ENCODE results near the gene SSB. TPM values are rescaled to one million over a fixed set of nuclear protein-coding genes. Genes with fewer than 3 reads are reported as not detected.
"Not testable (repeated sequence)": the region's sequence is repeated elsewhere in the genome, so short reads cannot be mapped to it uniquely, and the experiment has no call there.

The SSB gene
- total RNA-seq, 1 experiment from 2014 or later: 110 TPM

DNA sequence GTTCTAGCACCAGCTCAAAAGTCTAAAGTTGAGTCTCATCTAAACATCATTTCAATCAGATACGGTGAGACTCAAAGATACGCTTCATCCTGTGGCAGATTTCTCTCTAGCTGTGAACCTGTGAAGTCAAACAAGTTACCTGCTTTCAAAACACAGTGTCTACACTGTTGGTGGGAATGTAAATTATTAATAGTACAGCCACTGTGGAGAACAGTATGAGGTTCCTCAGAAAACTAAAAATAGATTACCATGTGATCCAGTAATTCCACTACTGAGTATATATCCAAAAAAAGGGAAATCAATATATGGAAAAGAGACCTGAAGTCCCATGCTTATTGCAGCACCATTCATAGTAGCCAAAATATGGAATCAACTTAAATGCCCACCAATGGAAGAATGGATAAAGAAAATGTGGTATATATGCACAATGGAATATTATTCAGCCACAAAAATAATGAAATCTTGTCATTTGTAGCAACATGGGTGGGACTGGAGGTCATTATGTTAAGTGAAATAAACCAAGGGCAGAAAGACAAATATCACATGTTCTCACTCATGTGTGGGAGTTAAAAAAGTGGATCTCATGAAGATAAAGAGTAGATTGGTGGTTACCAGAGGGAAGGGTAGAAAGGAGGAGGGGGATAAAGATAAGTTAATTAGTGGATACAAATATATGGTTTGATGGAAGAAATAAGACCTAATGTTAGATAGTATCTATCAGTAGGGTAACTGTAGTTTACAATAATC, 40.2 kb downstream of the SSB start:
- H3K36me3 ChIP-seq (replicated peaks; ENCODE audit: control insufficient read depth, insufficient read depth, low read length): no peaks in the 10 kb centered on the region
- H3K4me3 ChIP-seq (ENCODE audit: insufficient read depth, low read depth, low read length): no peak overlapping the region
- H3K27me3 ChIP-seq (ENCODE audit: control insufficient read depth, insufficient read depth, low read length): no peaks in the 10 kb centered on the region
- no peak for DNase-seq

DNA sequence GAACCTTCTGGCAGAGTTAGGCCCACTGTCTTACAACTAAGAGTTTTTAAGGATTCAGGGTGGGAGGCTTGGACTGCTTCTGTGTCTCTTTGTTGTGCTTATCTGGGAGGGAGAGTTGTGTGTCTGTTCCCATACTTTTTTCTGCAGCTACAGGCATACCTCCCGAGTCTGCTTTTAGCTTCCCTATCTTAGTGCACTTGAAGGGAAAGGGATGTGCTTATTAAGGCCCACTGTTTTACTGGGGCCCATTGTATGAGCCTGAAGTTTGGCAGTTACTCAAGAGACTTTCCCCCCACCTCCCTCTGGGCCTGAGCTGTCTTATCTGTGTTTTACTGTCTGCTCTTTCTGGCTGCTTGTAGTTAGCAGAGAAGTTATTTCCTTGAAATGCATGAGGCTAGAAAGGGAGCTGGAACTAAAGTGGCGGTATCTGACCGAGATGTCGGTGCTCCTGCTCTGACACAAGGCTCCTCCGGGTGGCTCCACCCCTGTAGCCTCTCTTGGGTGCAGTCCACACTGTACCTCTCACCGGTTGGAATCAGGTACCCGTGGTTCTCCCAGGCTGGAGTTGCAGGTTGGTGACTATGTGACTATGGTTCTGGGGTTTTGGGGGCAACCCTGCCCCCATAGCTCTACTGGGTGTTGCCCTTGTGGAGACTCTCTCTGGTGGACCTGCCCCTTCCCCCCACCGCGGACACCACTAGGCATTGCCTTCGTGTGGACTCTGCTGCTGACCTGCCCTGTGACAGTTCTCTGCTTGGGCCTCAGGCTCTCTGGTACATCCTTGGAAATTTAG, 41.5 kb downstream of the SSB start:
- Histone ChIP-seq H3K36me3 (replicated peaks; ENCODE audit: control insufficient read depth, insufficient read depth, low read length) (no peaks in the 10 kb centered on the region), H3K27me3 (ENCODE audit: control insufficient read depth, insufficient read depth, low read length) (no peaks in the 10 kb centered on the region), H3K4me3 (ENCODE audit: insufficient read depth, low read depth, low read length) (no peak overlapping the region)
- peak; percentile 44 for DNase-seq

DNA sequence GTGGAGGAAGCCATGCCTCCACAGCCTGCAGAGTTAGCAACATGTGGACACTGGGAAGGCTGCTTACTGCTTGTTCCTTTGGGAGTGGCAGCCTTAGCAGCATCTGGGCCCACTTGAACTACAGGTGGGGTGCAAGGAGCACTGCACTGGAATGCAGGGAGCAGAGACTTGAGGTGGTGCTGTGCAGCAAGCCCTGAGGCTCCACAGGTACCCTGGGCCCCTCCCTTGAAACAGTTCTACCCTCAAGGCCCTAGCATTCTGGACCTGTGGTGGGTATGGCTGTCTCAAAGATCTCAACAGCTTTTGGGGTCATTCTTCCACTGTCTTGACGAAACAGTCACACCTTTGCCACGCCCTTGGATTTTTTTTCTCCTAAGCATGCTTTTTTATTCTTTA, 42.1 kb downstream of the SSB start:
- DNase-seq: no peak
- Histone ChIP-seq H3K27me3 (ENCODE audit: control insufficient read depth, insufficient read depth, low read length) (no peaks in the 10 kb centered on the region), H3K4me3 (ENCODE audit: insufficient read depth, low read depth, low read length) (no peak overlapping the region), H3K36me3 (replicated peaks; ENCODE audit: control insufficient read depth, insufficient read depth, low read length) (no peaks in the 10 kb centered on the region)

DNA sequence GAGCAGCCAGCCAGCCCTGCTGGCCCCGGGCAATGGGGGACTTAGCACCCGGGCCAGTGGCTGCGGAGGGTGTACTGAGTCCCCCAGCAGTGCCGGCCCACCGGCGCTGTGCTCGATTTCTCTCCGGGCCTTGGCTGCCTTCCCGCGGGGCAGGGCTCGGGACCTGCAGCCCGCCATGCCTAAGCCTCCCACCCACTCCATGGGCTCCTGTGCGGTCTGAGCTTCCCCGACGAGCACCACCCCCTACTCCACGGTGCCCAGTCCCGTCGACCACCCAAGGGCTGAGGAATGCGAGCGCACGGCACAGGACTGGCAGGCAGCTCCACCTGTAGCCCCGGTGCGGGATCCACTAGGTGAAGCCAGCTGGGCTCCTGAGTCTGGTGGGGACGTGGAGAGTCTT, 43.0 kb downstream of the SSB start:
- not testable (repeated sequence) for H3K4me3 ChIP-seq (ENCODE audit: insufficient read depth, low read depth, low read length); H3K36me3 ChIP-seq (replicated peaks; ENCODE audit: control insufficient read depth, insufficient read depth, low read length); H3K27me3 ChIP-seq (ENCODE audit: control insufficient read depth, insufficient read depth, low read length); DNase-seq

DNA sequence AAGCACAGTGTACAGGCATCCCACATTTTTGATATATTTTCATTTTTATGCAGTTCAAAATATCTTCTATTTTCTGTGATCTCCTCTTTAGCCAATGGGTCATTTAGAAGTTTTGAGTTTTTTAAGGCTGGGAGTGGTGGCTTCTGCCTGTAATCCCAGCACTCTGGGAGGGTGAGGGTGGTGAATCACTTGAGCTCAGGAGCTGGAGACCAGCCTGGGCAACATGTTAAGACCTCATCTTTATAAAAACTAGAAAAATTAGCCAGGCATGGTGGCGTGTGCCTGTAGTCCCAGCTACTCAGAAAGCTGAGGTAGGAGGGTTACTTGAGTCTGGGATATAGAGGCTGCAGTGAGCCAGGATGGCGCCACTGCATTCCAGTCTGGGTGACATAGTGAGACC, 46.3 kb downstream of the SSB start:
- Histone ChIP-seq H3K27me3 (ENCODE audit: control insufficient read depth, insufficient read depth, low read length) (no peaks in the 10 kb centered on the region), H3K36me3 (replicated peaks; ENCODE audit: control insufficient read depth, insufficient read depth, low read length) (no peaks in the 10 kb centered on the region), H3K4me3 (ENCODE audit: insufficient read depth, low read depth, low read length) (no peak overlapping the region)
- DNase-seq: no peak

DNA sequence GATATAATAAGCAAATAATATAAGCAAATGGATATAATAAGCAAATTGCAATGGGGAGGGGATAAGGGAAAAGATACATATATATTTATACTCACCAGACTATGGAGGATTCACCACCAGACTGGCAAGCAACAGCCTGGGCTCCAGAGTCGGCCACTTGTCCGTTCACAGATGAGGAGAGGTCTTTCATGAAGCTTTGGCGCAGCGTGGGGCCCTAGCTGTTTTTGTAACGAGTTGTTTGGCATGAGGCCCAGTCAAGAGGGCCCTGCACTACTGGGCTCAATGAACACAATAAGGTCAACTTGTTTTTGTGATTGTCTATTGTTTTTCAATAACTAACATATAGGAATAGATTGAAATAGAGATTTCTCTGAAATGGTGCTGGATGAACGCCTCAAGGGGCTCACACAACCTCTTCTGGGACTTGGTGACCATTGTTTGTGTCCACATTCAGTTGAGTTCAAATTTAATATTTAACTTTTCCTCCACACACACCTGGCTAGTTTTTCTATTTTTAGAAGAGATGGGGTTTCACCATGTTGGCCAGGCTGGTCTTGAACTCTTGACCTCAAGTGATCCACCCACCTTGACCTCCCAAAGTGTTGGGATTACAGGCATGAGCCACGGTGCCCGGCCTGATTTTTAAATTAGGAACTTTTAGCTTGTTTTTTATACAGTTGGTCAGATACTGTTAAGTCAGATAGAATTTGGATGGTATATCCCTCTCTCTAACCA, 50.5 kb downstream of the SSB start:
- not testable (repeated sequence) for H3K27me3 ChIP-seq (ENCODE audit: control insufficient read depth, insufficient read depth, low read length); H3K36me3 ChIP-seq (replicated peaks; ENCODE audit: control insufficient read depth, insufficient read depth, low read length); H3K4me3 ChIP-seq (ENCODE audit: insufficient read depth, low read depth, low read length); DNase-seq

DNA sequence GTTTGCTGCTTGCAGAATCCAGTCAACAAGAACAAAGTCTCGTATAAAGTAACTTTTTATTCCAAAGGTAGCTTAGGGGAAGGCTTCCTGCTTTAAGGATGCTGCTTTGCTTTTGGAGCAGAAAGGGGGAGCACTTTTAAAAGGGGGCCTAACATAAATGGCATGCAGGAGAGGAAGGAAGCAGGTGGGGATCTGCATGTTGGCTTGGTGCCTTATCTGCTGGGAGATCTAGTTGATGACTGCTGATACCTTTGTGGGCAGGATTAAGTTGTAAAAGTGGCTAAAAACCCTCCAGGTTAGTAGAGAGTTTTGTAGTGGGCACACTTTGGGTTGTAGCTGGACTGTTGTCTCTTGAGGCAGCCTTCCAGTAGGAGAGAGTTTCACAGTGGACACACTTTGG, 51.0 kb downstream of the SSB start:
- Histone ChIP-seq H3K4me3 (ENCODE audit: insufficient read depth, low read depth, low read length) (no peak overlapping the region), H3K36me3 (replicated peaks; ENCODE audit: control insufficient read depth, insufficient read depth, low read length) (no peaks in the 10 kb centered on the region), H3K27me3 (ENCODE audit: control insufficient read depth, insufficient read depth, low read length) (no peaks in the 10 kb centered on the region)
- DNase-seq: no peak

DNA sequence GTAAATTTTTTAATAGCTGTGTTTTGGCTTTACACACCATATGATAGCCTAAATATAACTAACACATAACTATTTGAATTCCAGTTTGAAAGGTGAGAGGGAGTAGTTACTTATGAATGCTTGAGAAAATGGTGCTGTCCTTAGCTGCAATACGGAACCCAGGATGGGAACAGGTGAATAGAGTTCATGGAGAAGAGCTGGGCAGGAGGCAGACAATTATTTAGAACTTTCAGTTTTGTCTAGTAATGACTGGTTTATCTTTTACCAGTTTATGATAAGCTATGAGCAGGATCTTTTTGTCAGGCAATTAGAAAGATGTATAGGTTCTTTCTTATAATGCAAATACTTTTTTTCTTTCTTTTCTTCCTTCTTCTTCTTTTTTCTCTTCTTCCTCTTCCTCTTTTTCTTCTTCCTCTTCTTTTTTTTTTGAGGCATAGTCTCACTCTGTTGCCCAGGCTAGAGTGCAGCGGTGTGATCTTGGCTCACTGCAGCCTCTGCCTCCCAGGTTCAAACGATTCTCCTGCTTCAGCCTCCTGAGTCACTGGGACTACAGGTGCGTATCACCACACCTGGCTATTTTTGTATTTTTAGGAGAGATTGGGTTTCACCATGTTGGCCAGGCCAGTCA, 54.5 kb downstream of the SSB start:
- Histone ChIP-seq H3K27me3 (ENCODE audit: control insufficient read depth, insufficient read depth, low read length) (no peaks in the 10 kb centered on the region), H3K36me3 (replicated peaks; ENCODE audit: control insufficient read depth, insufficient read depth, low read length) (no peaks in the 10 kb centered on the region), H3K4me3 (ENCODE audit: insufficient read depth, low read depth, low read length) (no peak overlapping the region)
- DNase-seq: no peak

DNA sequence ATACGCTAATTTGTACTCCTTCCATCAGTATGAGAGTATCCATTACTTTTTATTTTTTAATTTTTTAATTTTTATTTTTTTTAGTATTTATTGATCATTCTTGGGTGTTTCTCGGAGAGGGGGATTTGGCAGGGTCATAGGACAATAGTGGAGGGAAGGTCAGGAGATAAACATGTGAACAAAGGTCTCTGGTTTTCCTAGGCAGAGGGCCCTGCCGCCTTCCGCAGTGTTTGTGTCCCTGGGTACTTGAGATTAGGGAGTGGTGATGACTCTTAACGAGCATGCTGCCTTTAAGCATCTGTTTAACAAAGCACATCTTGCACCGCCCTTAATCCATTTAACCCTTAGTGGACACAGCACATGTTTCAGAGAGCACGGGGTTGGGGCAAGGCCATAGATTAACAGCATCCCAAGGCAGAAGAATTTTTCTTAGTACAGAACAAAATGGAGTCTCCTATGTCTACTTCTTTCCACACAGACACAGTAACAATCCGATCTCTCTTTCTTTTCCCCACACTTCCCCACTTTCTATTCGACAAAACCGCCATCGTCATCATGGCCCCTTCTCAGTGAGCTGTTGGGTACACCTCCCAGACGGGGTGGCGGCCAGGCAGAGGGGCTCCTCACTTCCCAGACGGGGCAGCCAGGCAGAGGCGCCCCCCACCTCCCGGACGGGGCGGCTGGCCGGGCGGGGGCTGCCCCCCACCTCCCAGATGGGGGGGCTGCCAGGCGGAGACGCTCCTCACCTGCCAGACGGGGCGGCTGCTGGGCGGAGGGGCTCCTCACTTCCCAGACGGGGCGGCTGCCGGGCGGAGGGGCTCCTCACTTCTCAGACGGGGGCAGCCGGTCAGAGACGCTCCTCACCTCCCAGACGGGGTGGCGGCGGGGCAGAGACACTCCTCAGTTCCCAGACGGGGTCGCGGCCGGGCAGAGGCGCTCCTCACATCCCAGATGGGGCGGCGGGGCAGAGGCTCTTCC, 56.9 kb downstream of the SSB start:
- not testable (repeated sequence) for H3K4me3 ChIP-seq (ENCODE audit: insufficient read depth, low read depth, low read length); DNase-seq; H3K27me3 ChIP-seq (ENCODE audit: control insufficient read depth, insufficient read depth, low read length); H3K36me3 ChIP-seq (replicated peaks; ENCODE audit: control insufficient read depth, insufficient read depth, low read length)

DNA sequence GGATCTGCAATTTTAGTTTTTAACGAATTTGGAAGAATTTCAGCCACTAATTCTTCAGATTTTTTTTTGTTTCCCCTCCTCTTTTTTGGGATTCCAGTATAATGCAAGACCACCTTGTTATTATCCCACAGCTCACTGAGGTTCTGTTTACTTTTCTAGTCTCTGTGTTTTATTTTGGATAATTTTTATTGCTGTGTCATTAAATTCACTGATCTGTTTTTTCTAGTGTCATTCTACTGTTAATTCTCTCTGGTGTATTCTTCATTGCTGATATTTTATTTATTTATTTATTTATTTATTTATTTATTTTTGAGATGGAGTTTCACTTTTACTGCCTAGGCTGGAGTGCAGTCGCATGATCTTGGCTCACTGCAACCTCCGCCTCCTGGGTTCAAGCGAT, 60.8 kb downstream of the SSB start:
- Histone ChIP-seq H3K27me3 (ENCODE audit: control insufficient read depth, insufficient read depth, low read length) (no peaks in the 10 kb centered on the region), H3K36me3 (replicated peaks; ENCODE audit: control insufficient read depth, insufficient read depth, low read length) (no peaks in the 10 kb centered on the region), H3K4me3 (ENCODE audit: insufficient read depth, low read depth, low read length) (no peak overlapping the region)
- DNase-seq: no peak

DNA sequence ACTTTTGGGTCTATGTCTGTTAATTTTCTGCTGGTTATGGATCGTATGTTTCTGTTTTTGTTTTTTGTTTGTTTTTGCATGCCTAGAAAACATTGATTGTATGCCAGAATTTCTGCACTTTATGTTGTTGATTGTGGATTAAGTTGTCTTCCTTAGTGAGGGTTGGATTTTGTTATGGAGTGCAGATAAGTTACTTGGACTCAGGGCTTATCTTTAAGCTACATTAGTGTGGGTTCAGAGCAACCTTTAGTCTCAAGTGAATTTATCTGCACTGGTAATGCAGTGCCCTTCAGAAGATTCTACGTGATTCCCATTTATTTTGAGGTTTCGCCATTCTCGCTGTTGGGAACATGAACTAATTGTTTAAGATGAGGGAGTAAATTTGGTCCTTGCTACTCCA, 61.5 kb downstream of the SSB start:
- H3K27me3 ChIP-seq (ENCODE audit: control insufficient read depth, insufficient read depth, low read length): no peaks in the 10 kb centered on the region
- no peak for DNase-seq
- no peaks in the 10 kb centered on the region for H3K36me3 ChIP-seq (replicated peaks; ENCODE audit: control insufficient read depth, insufficient read depth, low read length)
- H3K4me3 ChIP-seq (ENCODE audit: insufficient read depth, low read depth, low read length): no peak overlapping the region

Measured in H7 (cell line).